Left ventricle myocardium inferior (tissue), 1 donor: Measurements from ENCODE around the gene PHF12. TPM values are rescaled to one million over a fixed set of nuclear protein-coding genes. Genes with fewer than 3 reads are reported as not detected.

Experiments used
- DNase-seq: peaks from one replicate; pipeline ENCODE4 v3.0.0-alpha.2; 2020
- H3K27ac ChIP-seq: fragments of 200-600 bp; replicated peaks from 2 replicates; pipeline ENCODE4 v1.8.0; 2021
- H3K27me3 ChIP-seq: fragments of 200-600 bp; 2 replicates; pipeline ENCODE4 v1.8.0; 2021; ENCODE audit warnings: low read depth
- H3K36me3 ChIP-seq: fragments of 200-600 bp; 2 replicates; pipeline ENCODE4 v1.8.0; 2021
- H3K4me1 ChIP-seq: fragments of 200-600 bp; 2 replicates; pipeline ENCODE4 v1.8.0; 2021
- H3K4me3 ChIP-seq: fragments of 200-600 bp; 2 replicates; pipeline ENCODE4 v1.8.0; 2021; ENCODE audit warnings: mild to moderate bottlenecking, moderate library complexity
- H3K9me3 ChIP-seq: fragments of 200-600 bp; replicated peaks from 2 replicates; pipeline ENCODE4 v1.8.0; 2021
- intact Hi-C: fragments of 100-400 bp; cut with micrococcal nuclease; formaldehyde crosslinking; loops from one replicate; pipeline ENCODE4 v1.11.0; 2022
- total RNA-seq: library from RNA; stranded (reverse); fragmentation: NEBNext Ultra II Directional; extraction: Animal tissue kit (Norgen Biotek cat#: 25700); gene quantifications from one replicate; pipeline ENCODE4 v1.2.1, GENCODE V29; 2021
- TF ChIP-seq, protein P1 (sequence below): fragments of 200-600 bp; IDR thresholded peaks from 2 replicates; pipeline ENCODE4 v1.8.0; 2021; ENCODE audit warnings: antibody characterized with exemption, mild to moderate bottlenecking, borderline replicate concordance
- donor health status: DM: no; HTN: yes; CAD: no; lungs with severe emphysema.

Gene PHF12
- total RNA-seq, 1 donor from 2014 or later = 17.2 TPM

DNA sequence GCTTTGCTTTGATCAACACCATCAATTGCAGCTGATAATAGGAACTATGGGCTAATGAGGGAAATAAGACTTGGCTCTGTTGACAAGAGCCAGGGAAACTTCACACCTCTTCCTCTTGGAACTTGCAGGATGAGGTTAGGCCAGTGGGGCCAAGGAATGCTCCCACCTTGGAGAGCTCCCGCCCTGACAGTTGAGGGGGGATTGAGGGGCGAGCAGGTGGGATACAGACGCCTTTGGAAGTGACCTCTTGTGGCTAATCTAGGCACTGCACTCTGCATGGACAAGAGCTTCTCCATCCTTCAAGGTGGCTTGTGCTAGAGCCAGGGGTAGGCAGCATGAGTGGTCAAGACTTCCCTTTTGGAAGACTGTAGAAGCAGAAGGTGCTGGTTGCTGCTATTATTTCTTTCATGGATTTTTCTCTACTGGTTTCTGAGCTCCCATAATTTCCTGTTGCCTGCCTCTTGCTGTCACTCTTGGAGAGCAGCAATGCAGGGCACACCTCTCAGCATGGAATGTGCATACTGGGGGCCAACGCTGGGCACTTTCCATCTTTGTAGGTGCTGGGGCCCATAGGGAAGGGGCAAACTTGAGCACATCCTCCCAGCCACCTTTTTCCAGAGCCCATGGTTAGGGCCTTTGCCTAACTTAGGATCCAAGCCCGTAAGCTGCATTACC lies 2.3 kb upstream of the PHF12 start:
- Histone ChIP-seq H3K9me3 (no peaks in the 10 kb centered on the region), H3K27ac (peak overlapping the region; percentile 100), H3K27me3 (no peaks in the 10 kb centered on the region), H3K36me3 (no peaks in the 10 kb centered on the region), H3K4me1 (peaks cover 41% of the 10 kb centered on the region), H3K4me3 (no peak overlapping the region)
- intact Hi-C loops = no loop called here
- TF ChIP-seq, protein P1, sequence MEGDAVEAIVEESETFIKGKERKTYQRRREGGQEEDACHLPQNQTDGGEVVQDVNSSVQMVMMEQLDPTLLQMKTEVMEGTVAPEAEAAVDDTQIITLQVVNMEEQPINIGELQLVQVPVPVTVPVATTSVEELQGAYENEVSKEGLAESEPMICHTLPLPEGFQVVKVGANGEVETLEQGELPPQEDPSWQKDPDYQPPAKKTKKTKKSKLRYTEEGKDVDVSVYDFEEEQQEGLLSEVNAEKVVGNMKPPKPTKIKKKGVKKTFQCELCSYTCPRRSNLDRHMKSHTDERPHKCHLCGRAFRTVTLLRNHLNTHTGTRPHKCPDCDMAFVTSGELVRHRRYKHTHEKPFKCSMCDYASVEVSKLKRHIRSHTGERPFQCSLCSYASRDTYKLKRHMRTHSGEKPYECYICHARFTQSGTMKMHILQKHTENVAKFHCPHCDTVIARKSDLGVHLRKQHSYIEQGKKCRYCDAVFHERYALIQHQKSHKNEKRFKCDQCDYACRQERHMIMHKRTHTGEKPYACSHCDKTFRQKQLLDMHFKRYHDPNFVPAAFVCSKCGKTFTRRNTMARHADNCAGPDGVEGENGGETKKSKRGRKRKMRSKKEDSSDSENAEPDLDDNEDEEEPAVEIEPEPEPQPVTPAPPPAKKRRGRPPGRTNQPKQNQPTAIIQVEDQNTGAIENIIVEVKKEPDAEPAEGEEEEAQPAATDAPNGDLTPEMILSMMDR = peak; percentile 92
- no peak for DNase-seq

GRCh38 chr17:28951991-28952975 lies 965 bp upstream of the PHF12 start:
- intact Hi-C loops = no loop called here
- TF ChIP-seq, protein P1 = no peak
- peaks cover 54% of the 10 kb centered on the region for H3K4me1 ChIP-seq
- no peaks in the 10 kb centered on the region for H3K9me3 ChIP-seq
- H3K27me3 ChIP-seq = no peaks in the 10 kb centered on the region
- H3K36me3 ChIP-seq = no peaks in the 10 kb centered on the region
- DNase-seq = peak; percentile 96
- H3K4me3 ChIP-seq = peak overlapping the region; percentile 95
- H3K27ac ChIP-seq = peak overlapping the region; percentile 100

GRCh38 chr17:28950752-28951427 lies 428 bp downstream of the PHF12 start:
- TF ChIP-seq, protein P1 = no peak
- no peaks in the 10 kb centered on the region for H3K36me3 ChIP-seq
- H3K27ac ChIP-seq = peak overlapping the region; percentile 100
- intact Hi-C loops = no loop called here
- no peak for DNase-seq
- H3K9me3 ChIP-seq = no peaks in the 10 kb centered on the region
- H3K4me1 ChIP-seq = peaks cover 68% of the 10 kb centered on the region
- H3K4me3 ChIP-seq = peak overlapping the region; percentile 95
- H3K27me3 ChIP-seq = no peaks in the 10 kb centered on the region

GRCh38 chr17:28950017-28950751 lies 1.1 kb downstream of the PHF12 start:
- H3K4me3 ChIP-seq = peak overlapping the region; percentile 95
- DNase-seq = peak; percentile 43
- H3K9me3 ChIP-seq = no peaks in the 10 kb centered on the region
- peaks cover 75% of the 10 kb centered on the region for H3K4me1 ChIP-seq
- intact Hi-C loops = no loop called here
- no peaks in the 10 kb centered on the region for H3K27me3 ChIP-seq
- no peaks in the 10 kb centered on the region for H3K36me3 ChIP-seq
- TF ChIP-seq, protein P1 = no peak
- peak overlapping the region; percentile 100 for H3K27ac ChIP-seq
